GM13977 (cell line): ENCODE results near the gene KSR1.

Experiments
- DNase-seq: peaks from one replicate; pipeline ENCODE4 v3.0.0; 2012; ENCODE audit warnings: low spot score
- CTCF ChIP-seq: IDR thresholded peaks from 2 replicates; pipeline ENCODE4 v1.5.1; 2012; ENCODE audit warnings: mild to moderate bottlenecking, control low read depth; ENCODE audit not compliant: insufficient read depth; ENCODE audit errors: extremely low read depth, missing control alignments
- in situ Hi-C: fragments of 300-500 bp; cut with MboI; formaldehyde crosslinking; loops from one replicate; pipeline ENCODE4 v1.12.0; 2022; ENCODE audit warnings: low sequenced_read_pairs, low pct_unique_long_range_greater_than_20kb, mixed read lengths, inconsistent platforms; ENCODE audit not compliant: unreplicated experiment

KSR1 gene

DNA sequence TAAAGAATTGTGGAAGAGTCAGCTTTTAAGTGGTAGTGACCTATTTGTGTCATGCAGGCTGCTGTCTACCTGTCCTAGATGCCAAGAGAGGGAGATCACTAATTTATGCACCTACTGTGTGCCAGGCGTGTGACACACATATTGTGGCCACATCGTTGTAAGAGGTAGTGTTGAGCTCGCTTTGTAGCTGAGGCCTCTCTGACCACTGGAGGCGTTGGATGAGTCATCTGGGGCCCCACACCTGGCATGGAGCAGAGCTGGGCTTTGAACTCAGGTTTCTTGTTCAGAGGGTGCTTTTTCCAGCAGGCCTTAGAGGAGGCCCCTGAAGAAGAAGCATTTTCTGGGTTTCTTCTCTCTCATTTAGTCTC lies 122.5 kb downstream of the KSR1 start:
- in situ Hi-C loops: no loop called here
- no peak for TF ChIP-seq CTCF
- DNase-seq: peak; percentile 87

- DNase-seq: peak; percentile 74
- no peak for TF ChIP-seq CTCF
- in situ Hi-C loops: no loop called here
Measured at GRCh38 chr17:27579304-27579703, 123.1 kb downstream of the KSR1 start.

DNA sequence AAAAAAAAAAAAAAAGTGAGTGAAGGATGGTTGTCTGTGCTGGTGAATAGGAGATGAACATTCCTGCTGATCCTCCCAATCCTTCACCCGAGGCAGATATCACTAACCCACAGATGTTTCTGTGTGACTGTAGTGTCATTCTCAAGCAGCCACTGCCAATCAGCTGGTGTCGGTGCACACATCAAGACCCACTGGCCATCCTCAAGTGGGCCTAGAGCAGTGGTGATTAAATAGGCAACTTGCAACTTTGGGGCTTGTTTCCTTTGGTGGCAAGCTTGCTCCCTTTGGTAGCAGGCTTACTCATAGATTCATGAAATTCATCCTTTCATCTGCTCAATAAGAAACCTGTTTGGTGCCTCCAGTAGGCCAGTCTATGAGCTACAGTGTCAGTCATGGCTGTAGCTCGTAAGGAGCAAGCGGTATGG lies 123.7 kb downstream of the KSR1 start:
- in situ Hi-C loops: no loop called here
- peak; percentile 44 for DNase-seq
- no peak for TF ChIP-seq CTCF

DNA sequence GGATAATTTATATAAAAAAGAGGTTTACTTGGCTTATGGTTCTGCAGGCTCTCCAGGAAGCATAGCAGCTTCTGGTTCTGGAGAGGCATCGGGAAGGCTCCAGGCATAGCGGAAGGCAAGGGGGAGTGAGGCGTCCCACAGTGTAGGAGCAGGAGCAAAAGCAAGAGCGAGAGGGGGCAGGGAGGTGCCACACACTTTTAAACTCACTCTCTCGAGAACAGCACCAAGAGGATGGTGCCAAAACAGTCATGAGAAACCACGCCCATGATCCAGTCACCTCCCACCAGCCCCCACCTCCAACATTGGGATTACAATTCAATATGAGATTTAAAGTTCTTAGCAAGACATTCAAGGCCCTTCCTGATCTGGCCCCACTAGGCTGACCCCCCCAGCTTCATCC lies 124.8 kb downstream of the KSR1 start:
- no peak for DNase-seq
- in situ Hi-C loops: no loop called here
- TF ChIP-seq CTCF: no peak

- no peak for TF ChIP-seq CTCF
- DNase-seq: no peak
- in situ Hi-C loops: no loop called here
Measured at GRCh38 chr17:27582696-27583095, 126.4 kb downstream of the KSR1 start.

DNA sequence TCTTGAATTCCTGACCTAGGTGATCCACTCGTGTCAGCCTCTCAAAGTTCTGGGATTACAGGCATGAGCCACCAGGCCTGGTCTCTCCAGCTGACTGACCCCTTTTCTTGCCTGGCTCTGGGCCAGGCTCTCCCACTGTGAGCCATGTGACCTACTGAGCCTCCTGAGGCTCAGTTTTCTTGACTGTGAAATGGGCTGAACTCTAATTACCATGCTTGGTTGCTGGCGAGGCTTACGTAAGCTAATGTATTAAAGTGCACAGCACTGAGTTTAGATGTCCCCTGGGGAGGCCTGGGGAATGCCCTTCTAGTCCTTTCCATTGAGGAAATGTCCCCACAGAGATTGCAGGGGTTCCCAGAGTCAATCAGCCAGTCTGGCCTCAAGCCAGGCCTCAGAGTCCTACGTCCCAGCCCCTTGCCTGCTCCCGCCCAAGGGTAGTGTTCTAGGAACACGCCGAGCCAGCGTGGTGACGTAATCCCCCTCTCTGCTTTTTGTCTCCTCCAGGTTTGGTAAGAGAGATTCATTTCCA lies 129.0 kb downstream of the KSR1 start:
- TF ChIP-seq CTCF: no peak
- in situ Hi-C loops: no loop called here
- DNase-seq: peak; percentile 66

DNA sequence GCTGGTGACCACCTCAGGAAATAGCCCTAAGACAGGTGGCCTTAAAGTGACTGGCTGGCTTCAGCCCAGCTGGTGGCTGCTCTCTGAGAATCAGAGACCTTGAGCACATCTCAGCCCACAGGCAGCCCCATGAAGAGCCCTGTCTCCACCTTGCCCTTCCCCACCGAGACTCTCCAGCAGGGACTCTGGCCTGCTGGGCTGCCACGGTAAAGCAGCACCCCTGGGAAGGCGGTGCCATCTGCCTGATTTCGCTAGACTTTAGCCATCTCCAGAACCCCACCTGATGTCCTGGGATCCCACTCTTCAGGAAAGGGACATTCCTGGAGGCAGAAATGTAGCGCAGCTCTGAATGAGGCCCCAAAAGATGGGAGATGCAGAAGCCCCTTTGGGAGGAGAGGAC lies 129.5 kb downstream of the KSR1 start:
- no peak for TF ChIP-seq CTCF
- in situ Hi-C loops: no loop called here
- no peak for DNase-seq
